CD8-positive, alpha-beta memory T cell (primary cell): ENCODE measurements around the gene MON1A. TPM values are rescaled to one million over a fixed set of nuclear protein-coding genes. Genes with fewer than 3 reads are reported as not detected.

Experiments used
- CTCF ChIA-PET: fragments of 350-600 bp; sonication (Branson Sonifier 250); formaldehyde crosslinking; loops from one replicate; lab custom pipeline; 2021; ENCODE audit warnings: antibody characterized with exemption; lab: Charles Lee
- POLR2A ChIA-PET: fragments of 350-600 bp; sonication (Branson Sonifier 250); formaldehyde crosslinking; loops from one replicate; lab custom pipeline; 2021; ENCODE audit warnings: antibody characterized with exemption; lab: Charles Lee
- DNase-seq, 5 donors: peaks; one replicate each; pipeline versions ENCODE4 v3.0.0 to v3.0.0-alpha.2; 2020 to 2022; ENCODE audit warnings: mixed read lengths in 1 of 5
- H3K27ac ChIP-seq: one replicate; pipeline ENCODE4 v1.7.0; 2013; ENCODE audit warnings: low read depth, mild to moderate bottlenecking, low read length, moderate library complexity
- H3K27me3 ChIP-seq: 2 replicates; pipeline ENCODE4 v1.7.0; 2013; ENCODE audit warnings: low read length, mild to moderate bottlenecking; ENCODE audit not compliant: insufficient read depth, poor library complexity, severe bottlenecking
- H3K36me3 ChIP-seq: 2 replicates; pipeline ENCODE4 v1.7.0; 2013; ENCODE audit warnings: mild to moderate bottlenecking, low read length, moderate library complexity; ENCODE audit not compliant: insufficient read depth
- H3K4me1 ChIP-seq: 2 replicates; pipeline ENCODE4 v1.7.0; 2013; ENCODE audit warnings: mild to moderate bottlenecking, low read length, moderate library complexity; ENCODE audit not compliant: insufficient read depth
- H3K4me3 ChIP-seq: 2 replicates; pipeline ENCODE4 v1.7.0; 2013; ENCODE audit warnings: mild to moderate bottlenecking, low read length
- H3K9me3 ChIP-seq: 2 replicates; pipeline ENCODE4 v1.7.0; 2013; ENCODE audit warnings: mild to moderate bottlenecking, low read length
- H3K27ac Mint-ChIP-seq, 8 donors: one replicate each; pipeline ENCODE4 v1.8.0; 2020 to 2021; ENCODE audit warnings: mixed read lengths in 8 of 8, mild to moderate bottlenecking in 6 of 8, inconsistent platforms in 3 of 8, moderate library complexity in 3 of 8
- H3K27me3 Mint-ChIP-seq, 2 donors: one replicate each; pipeline ENCODE4 v1.8.0; 2020 to 2021; ENCODE audit warnings: mixed read lengths in 2 of 2, mild to moderate bottlenecking in 1 of 2, moderate library complexity in 1 of 2
- H3K36me3 Mint-ChIP-seq, 3 donors: one replicate each; pipeline ENCODE4 v1.8.0; 2020 to 2021; ENCODE audit warnings: mixed read lengths in 3 of 3, inconsistent platforms in 1 of 3, mild to moderate bottlenecking in 1 of 3
- H3K4me1 Mint-ChIP-seq, 3 donors: one replicate each; pipeline ENCODE4 v1.8.0; 2020 to 2021; ENCODE audit warnings: mixed read lengths in 3 of 3, inconsistent platforms in 1 of 3, mild to moderate bottlenecking in 1 of 3
- H3K4me3 Mint-ChIP-seq, 7 donors: one replicate each; pipeline ENCODE4 v1.8.0; 2020 to 2021; ENCODE audit warnings: mixed read lengths in 7 of 7, mild to moderate bottlenecking in 6 of 7, moderate library complexity in 4 of 7, inconsistent platforms in 2 of 7
- H3K9me3 Mint-ChIP-seq, 5 donors: one replicate each; pipeline ENCODE4 v1.8.0; 2020 to 2022; ENCODE audit warnings: mixed read lengths in 5 of 5, mild to moderate bottlenecking in 3 of 5, moderate library complexity in 2 of 5, inconsistent platforms in 1 of 5
- polyA plus RNA-seq: library from polyadenylated mRNA; unstranded; fragments of 300-500 nt; fragmentation: Illumina TruSeq; gene quantifications from one replicate; pipeline ENCODE4 v1.2.3, GENCODE V29; 2021
- total RNA-seq, 2 experiments: library from RNA; stranded (reverse); gene quantifications; one replicate each; pipeline ENCODE4 v1.2.3, GENCODE V29; 2021

The MON1A gene
- total and polyA plus RNA-seq, 3 experiments from 2014 or later = 17.9 to 22.4 (median 18.1) TPM

DNA sequence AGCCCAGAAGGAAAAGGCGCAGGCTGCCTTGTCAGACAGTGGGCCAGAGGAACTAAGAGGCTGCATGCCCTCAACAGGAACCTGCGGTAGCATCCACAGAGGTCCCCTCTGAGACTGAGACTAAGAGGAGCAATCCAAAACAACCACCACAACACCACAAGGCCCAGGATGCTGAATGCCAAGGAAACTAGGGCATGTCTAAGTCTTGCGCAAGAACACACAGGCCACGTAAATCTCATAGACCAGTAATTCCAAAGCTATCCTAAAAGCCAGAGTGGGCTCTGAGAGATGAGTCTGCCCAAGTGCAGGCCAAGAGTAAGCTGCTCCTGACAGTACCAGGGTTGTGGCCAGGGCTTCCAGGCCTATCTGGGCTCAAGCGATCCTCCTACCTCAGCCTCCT lies 12.9 kb downstream of the MON1A start:
- CTCF ChIA-PET = interaction anchor here (1.5 kb wide), 1 partner anchor 11 kb away, joined by 3 read pairs; no protein-coding TSS in a partner anchor

DNA sequence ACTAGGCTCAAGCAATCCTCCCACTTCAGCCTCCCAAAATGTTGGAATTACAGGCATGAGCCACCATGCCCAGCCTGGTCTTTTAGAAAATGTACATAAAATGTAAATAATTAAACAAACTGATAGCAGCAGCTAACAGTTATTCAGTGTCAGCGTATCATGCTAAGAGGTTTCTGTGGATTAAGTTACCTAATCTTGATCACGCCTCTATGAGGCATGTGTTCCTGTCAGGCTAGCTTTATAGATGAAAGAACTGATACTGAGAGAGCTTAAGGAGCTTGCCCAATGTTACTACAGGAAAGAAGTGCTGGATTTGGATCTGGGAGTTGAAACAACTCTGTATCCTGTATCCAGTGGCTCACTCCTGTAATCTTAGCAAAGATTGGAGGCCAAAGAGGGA lies 14.7 kb downstream of the MON1A start:
- H3K27ac ChIP-seq = no peak overlapping the region
- Mint-ChIP-seq H3K9me3 (no peaks in the 10 kb centered on the region), H3K36me3 (peaks cover 0 to 44% (median 13%) of the 10 kb centered on the region in 3 donors), H3K4me1 (peaks cover 4% of the 10 kb centered on the region in 3 donors), H3K27ac (peak overlapping the region in 1 of 8 donors; percentile 63), H3K27me3 (no peaks in the 10 kb centered on the region), H3K4me3 (no peak overlapping the region)
- no peaks in the 10 kb centered on the region for H3K36me3 ChIP-seq
- H3K4me1 ChIP-seq = no peaks in the 10 kb centered on the region
- no peak overlapping the region for H3K4me3 ChIP-seq
- DNase-seq = no peak
- H3K27me3 ChIP-seq = no peaks in the 10 kb centered on the region
- no peaks in the 10 kb centered on the region for H3K9me3 ChIP-seq
- ChIA-PET POLR2A (interaction anchor here (0.6 kb wide), 1 partner anchor 45 kb away, joined by 4 read pairs; no protein-coding TSS in a partner anchor), CTCF (no interaction called here)

More for the DNA sequence above, 12.9 kb downstream of the MON1A start:
- POLR2A ChIA-PET = no interaction called here
- Histone ChIP-seq H3K4me1 (no peaks in the 10 kb centered on the region), H3K36me3 (no peaks in the 10 kb centered on the region), H3K9me3 (no peaks in the 10 kb centered on the region), H3K4me3 (no peak overlapping the region), H3K27me3 (no peaks in the 10 kb centered on the region), H3K27ac (no peak overlapping the region)
- H3K27me3 Mint-ChIP-seq = no peaks in the 10 kb centered on the region
- DNase-seq = no peak
- peaks cover 4 to 6% (median 4%) of the 10 kb centered on the region in 3 donors for H3K4me1 Mint-ChIP-seq
- H3K36me3 Mint-ChIP-seq = peaks cover 3 to 31% (median 9%) of the 10 kb centered on the region in 3 donors
- H3K27ac Mint-ChIP-seq = no peak overlapping the region
- H3K4me3 Mint-ChIP-seq = no peak overlapping the region
- no peaks in the 10 kb centered on the region for H3K9me3 Mint-ChIP-seq

DNA sequence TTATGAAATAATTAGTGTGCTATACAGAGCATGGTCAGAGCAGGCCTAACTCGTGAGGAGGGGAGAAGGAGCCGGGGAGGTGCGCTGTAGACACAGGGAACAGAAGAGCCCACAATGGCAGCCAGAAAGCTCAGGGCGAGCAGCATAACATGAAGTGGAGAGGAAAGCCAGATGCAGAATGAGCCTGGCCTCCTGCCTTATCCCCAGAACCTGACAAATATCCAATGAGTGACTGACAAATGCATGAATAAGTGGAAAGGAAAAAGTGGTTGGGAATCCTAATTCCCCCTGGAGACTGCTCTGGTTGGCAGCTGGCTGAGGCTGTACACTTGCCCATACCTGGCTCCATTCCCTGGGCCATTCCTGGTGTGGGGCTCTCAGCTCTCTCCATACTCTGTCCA lies 16.7 kb downstream of the MON1A start:
- no peak for DNase-seq
- no peaks in the 10 kb centered on the region for H3K9me3 ChIP-seq
- Mint-ChIP-seq H3K9me3 (no peaks in the 10 kb centered on the region), H3K27ac (peak overlapping the region in 2 of 8 donors; percentile 30 to 60), H3K4me3 (no peak overlapping the region), H3K27me3 (no peaks in the 10 kb centered on the region), H3K36me3 (peaks cover 0 to 53% (median 13%) of the 10 kb centered on the region in 3 donors), H3K4me1 (peaks cover 0 to 4% (median 2%) of the 10 kb centered on the region in 3 donors)
- ChIA-PET CTCF (interaction anchor here (1.2 kb wide), 1 partner anchor 13 kb away, joined by 3 read pairs; no protein-coding TSS in a partner anchor), POLR2A (no interaction called here)
- no peaks in the 10 kb centered on the region for H3K27me3 ChIP-seq
- no peak overlapping the region for H3K27ac ChIP-seq
- peaks cover 8% of the 10 kb centered on the region for H3K36me3 ChIP-seq
- no peak overlapping the region for H3K4me3 ChIP-seq
- no peaks in the 10 kb centered on the region for H3K4me1 ChIP-seq

DNA sequence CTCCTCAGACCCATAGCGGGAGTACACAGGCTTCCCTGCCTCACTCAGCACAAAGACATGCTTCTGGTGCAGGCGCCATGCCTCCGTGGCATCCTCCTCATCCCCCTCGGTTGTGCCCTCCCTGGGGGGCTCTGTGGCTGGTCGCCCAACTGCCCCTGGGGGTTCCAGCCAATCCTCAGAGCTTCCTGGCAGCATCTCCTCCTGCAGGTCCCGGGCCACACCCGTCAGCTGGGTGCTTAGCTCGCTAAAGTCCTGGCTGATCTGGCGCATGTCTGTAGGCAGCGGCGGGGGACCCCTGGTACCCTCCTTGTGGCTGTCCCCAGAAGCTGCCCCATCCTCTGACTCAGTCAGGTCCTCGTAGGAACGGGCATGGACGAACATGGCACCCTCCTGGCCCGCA lies 18.0 kb downstream of the MON1A start:
- H3K9me3 ChIP-seq = no peaks in the 10 kb centered on the region
- H3K36me3 Mint-ChIP-seq = peaks cover 0 to 50% (median 13%) of the 10 kb centered on the region in 3 donors
- H3K27me3 ChIP-seq = no peaks in the 10 kb centered on the region
- H3K36me3 ChIP-seq = peaks cover 8% of the 10 kb centered on the region
- H3K27ac Mint-ChIP-seq = peak overlapping the region in 1 of 8 donors; percentile 83
- H3K4me1 ChIP-seq = peaks cover 2% of the 10 kb centered on the region
- CTCF ChIA-PET = interaction anchor here (1.2 kb wide), 1 partner anchor 12 kb away, joined by 3 read pairs; no protein-coding TSS in a partner anchor
- H3K27ac ChIP-seq = no peak overlapping the region
- no peak overlapping the region for H3K4me3 ChIP-seq
- POLR2A ChIA-PET = interaction anchor here (0.6 kb wide), 1 partner anchor 29 kb away, joined by 3 read pairs; no protein-coding TSS in a partner anchor
- H3K27me3 Mint-ChIP-seq = no peaks in the 10 kb centered on the region
- DNase-seq = no peak
- no peak overlapping the region for H3K4me3 Mint-ChIP-seq
- no peaks in the 10 kb centered on the region for H3K9me3 Mint-ChIP-seq
- peaks cover 3 to 6% (median 5%) of the 10 kb centered on the region in 3 donors for H3K4me1 Mint-ChIP-seq

DNA sequence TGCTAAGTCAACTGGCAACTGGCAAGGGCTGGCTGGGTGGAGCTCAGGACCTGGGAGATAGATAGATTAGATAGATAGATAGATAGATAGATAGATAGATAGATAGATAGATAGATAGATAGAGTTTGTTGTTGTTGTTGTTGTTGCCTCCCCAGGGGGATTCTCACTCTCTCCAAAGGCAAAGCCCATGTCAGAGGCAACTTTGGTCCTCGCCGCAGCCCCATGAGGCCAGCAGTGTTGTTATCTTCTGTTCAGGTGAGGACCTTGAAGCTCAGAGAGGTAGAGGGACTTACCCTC lies 18.5 kb downstream of the MON1A start:
- H3K36me3 Mint-ChIP-seq = peaks cover 0 to 47% (median 13%) of the 10 kb centered on the region in 3 donors
- peaks cover 8% of the 10 kb centered on the region for H3K36me3 ChIP-seq
- CTCF ChIA-PET = no interaction called here
- no peak overlapping the region for H3K4me3 ChIP-seq
- no peaks in the 10 kb centered on the region for H3K27me3 Mint-ChIP-seq
- POLR2A ChIA-PET = no interaction called here
- H3K9me3 Mint-ChIP-seq = no peaks in the 10 kb centered on the region
- H3K4me1 Mint-ChIP-seq = peaks cover 5 to 11% (median 7%) of the 10 kb centered on the region in 3 donors
- no peaks in the 10 kb centered on the region for H3K27me3 ChIP-seq
- DNase-seq = no peak
- peaks cover 7% of the 10 kb centered on the region for H3K4me1 ChIP-seq
- peak overlapping the region in 1 of 8 donors; percentile 43 for H3K27ac Mint-ChIP-seq
- H3K9me3 ChIP-seq = no peaks in the 10 kb centered on the region
- H3K27ac ChIP-seq = no peak overlapping the region
- H3K4me3 Mint-ChIP-seq = no peak overlapping the region

DNA sequence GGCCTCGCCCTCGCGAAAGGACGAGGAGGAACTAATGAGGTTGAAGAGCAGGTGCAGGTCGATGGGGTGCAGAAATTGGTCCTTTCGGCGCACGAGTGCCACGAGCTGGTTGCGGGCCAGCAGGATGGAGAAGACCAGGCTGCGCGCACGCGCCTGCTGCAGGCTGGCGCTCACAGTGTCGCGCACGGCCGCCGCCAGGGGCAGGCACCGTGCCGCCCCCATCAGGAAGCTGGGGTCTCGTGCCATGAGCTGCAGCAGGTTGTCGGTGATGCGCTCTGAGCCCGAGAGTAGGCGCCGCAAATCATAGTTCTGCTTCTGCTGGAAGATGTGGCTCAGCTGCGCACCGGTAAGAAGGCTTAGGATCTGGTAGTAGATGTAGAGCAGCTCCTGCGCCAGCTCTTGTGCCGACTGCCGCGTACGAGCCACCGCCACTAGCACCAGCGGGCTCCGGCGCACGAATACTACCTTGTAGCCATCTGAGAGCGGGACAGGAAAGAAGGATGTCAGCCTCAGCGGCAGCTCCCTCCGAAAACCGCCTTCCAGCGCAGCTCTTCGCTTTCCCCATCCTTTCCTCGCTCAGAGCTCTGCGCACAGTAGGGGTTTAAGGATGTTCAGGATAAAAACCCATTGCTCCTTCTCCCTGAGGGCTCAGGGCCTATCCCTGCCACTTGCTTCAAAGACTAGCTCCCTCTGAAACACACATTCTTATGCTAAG lies 19.0 kb downstream of the MON1A start:
- H3K27ac ChIP-seq = no peak overlapping the region
- Mint-ChIP-seq H3K27ac (peak overlapping the region in 1 of 8 donors; percentile 43), H3K4me3 (no peak overlapping the region), H3K36me3 (peaks cover 0 to 46% (median 13%) of the 10 kb centered on the region in 3 donors), H3K27me3 (no peaks in the 10 kb centered on the region), H3K4me1 (peaks cover 10 to 16% (median 11%) of the 10 kb centered on the region in 3 donors), H3K9me3 (no peaks in the 10 kb centered on the region)
- H3K36me3 ChIP-seq = peaks cover 8% of the 10 kb centered on the region
- H3K9me3 ChIP-seq = no peaks in the 10 kb centered on the region
- POLR2A ChIA-PET = no interaction called here
- H3K27me3 ChIP-seq = no peaks in the 10 kb centered on the region
- peaks cover 12% of the 10 kb centered on the region for H3K4me1 ChIP-seq
- CTCF ChIA-PET = no interaction called here
- no peak overlapping the region for H3K4me3 ChIP-seq
- no peak for DNase-seq

DNA sequence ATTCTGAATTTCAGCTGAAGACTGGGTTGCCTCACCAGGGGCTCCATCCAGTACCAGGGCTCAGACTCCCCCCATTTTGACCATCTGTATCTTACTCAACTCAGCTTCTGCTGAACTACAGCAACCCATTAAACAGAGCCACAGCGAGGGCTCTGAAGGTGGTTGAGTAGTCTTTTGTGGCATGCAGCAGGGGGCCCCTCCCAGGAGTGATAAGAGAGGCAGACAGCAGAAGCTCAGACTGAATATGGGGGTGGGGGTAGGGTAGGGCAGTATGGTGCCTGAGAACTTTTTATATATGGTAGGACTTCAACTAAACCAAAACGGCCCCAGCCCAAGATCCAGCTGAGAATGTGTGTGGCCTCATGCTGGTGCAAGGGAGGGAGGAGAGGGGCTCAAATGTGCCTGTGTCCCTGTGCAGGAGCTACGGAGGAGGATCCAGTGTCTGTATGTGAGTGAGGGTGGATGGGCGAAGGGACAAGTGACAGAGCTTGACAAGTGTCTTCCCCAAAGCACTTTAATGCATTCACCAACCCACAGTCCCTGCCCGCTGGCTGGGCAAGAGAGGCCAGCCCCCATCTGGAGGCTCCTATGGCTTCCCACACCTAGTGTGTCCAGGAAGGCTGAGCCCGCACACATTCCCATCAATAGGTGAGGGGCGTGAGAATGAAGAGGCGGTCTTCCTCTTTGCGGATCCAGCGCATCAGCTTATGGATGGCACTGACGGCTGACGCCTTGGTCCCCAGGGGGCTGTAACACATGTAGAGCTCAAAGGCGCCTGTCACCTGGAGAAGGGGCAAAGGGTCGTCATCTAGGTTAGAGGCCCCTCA lies 21.0 kb downstream of the MON1A start:
- H3K4me3 ChIP-seq = no peak overlapping the region
- peaks cover 13 to 26% (median 17%) of the 10 kb centered on the region in 3 donors for H3K4me1 Mint-ChIP-seq
- no peaks in the 10 kb centered on the region for H3K9me3 ChIP-seq
- no peaks in the 10 kb centered on the region for H3K27me3 ChIP-seq
- H3K27me3 Mint-ChIP-seq = no peaks in the 10 kb centered on the region
- POLR2A ChIA-PET = no interaction called here
- DNase-seq = no peak
- no peak overlapping the region for H3K27ac Mint-ChIP-seq
- H3K9me3 Mint-ChIP-seq = no peaks in the 10 kb centered on the region
- H3K4me1 ChIP-seq = peaks cover 25% of the 10 kb centered on the region
- peaks cover 8% of the 10 kb centered on the region for H3K36me3 ChIP-seq
- H3K27ac ChIP-seq = no peak overlapping the region
- no peak overlapping the region for H3K4me3 Mint-ChIP-seq
- H3K36me3 Mint-ChIP-seq = peaks cover 0 to 46% (median 13%) of the 10 kb centered on the region in 3 donors
- CTCF ChIA-PET = no interaction called here
